ENCODE measurements around the gene TRIM47. TPM values are rescaled to one million over a fixed set of nuclear protein-coding genes. Genes with fewer than 3 reads are reported as not detected.
A peak's percentile ranks its signal among the peaks of the same experiment; 100 is the strongest.

The TRIM47 gene
- total and polyA plus RNA-seq, 7 donors = 8.4 to 17.1 (median 10.9) TPM

DNA sequence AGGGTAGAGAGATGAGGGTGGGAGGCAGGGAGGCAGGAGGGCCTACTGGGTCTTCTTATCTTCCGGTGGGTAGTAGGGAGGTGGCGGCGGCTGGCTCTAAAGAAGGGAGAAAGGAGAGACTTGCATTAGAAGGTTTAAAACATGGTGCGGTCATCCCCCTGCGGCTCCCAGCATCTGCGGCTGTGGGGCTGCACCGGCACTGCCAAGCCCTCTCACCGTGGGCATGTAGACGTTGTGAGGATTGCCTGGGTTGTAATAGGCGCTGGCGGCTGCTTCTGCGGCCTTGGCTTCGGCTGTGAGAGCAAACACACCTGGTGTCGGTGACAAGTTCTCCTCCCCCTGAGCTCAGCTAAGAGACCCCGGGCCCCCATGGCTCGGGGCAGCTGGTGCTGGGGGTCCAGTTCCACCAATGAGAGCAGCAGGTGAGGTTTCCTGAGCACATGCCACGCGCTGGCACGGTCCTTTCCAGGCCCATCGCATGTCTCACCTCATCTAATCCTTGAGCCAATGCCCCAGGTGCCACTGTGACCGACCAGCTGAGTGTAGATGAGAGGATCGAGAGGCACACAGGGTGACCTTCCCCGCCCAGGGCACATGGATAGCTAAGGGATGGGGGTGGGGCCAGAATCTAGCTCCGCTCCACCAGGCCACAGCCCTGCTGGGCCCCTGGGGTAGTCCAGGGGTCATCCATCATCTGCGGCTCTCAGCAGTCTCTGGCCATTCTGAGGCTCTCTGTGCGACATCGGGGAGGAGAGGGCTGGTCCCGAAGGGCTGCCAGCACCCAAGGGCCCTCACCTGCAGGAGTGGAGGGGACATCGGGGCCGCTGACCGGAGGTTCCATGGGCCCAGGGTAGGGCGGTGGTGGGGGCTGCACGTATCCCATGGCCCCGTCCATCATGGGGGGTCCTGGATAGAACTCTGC lies 31.4 kb downstream of the TRIM47 start:
- Histone ChIP-seq H3K27me3 (ENCODE audit: insufficient read depth in 3 of 3, low read length in 2 of 3) (no peaks in the 10 kb centered on the region), H3K4me1 (peaks cover 58% of the 10 kb centered on the region), H3K9me3 (no peaks in the 10 kb centered on the region), H3K4me3 (no peak overlapping the region), H3K27ac (peak overlapping the region; percentile 95), H3K36me3 (ENCODE audit: insufficient read depth in 1 of 2, low read depth in 1 of 2) (peaks cover 15 to 61% of the 10 kb centered on the region in 2 donors)
- TF ChIP-seq, protein P1, sequence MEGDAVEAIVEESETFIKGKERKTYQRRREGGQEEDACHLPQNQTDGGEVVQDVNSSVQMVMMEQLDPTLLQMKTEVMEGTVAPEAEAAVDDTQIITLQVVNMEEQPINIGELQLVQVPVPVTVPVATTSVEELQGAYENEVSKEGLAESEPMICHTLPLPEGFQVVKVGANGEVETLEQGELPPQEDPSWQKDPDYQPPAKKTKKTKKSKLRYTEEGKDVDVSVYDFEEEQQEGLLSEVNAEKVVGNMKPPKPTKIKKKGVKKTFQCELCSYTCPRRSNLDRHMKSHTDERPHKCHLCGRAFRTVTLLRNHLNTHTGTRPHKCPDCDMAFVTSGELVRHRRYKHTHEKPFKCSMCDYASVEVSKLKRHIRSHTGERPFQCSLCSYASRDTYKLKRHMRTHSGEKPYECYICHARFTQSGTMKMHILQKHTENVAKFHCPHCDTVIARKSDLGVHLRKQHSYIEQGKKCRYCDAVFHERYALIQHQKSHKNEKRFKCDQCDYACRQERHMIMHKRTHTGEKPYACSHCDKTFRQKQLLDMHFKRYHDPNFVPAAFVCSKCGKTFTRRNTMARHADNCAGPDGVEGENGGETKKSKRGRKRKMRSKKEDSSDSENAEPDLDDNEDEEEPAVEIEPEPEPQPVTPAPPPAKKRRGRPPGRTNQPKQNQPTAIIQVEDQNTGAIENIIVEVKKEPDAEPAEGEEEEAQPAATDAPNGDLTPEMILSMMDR (IDR thresholded peaks at IDR 0.05) = no peak
- DNase-seq (no peak), ATAC-seq (no peak)
- WGBS, 3 donors = 84% methylated on average over 33 to 34 of the region's 34 CpGs
- intact Hi-C loops (cut with DNase I) = loop anchor here (5.0 kb wide), 2 partner anchors 60 to 70 kb away; a partner anchor contains a TSS

DNA sequence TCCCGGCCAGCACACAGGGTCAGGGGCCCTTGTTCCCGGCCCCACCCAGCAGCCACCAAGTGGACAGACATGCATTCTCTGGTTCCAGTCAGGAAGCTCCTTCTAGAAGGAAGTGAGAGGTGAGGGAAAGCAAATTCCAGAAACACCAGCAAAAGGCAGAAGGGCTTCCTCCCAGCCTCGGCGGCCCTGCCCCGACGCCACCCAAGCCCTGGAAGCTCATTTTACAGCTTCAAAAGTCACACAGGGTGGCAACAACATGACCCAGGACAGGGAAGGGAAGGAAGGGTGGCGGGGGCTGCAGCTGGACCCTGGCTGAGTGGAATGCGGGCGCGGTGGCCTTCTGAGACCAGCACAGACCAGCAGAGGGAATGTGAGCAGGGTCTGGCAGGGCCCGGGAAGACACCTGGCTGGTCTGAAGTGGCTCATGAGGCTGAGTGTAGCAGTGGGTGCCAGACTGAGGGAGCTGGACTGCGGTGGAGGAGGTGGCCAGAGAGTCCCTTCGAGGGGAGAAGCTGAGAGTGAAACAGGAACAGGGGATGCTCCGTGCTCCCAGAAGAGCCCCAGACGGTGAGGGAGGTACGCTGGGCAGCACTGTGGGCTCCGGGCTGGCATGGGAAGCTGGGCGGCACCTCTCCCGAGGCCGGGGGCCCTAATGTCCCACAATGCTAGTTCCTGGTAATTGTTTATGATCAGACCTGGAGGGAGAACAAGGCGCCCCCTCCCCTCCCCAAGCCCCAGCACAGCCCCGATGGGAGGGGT lies 32.3 kb downstream of the TRIM47 start:
- H3K36me3 ChIP-seq (ENCODE audit: insufficient read depth in 1 of 2, low read depth in 1 of 2) = peaks cover 15 to 55% of the 10 kb centered on the region in 2 donors
- H3K27ac ChIP-seq = peak overlapping the region; percentile 95
- H3K4me1 ChIP-seq = peaks cover 51% of the 10 kb centered on the region
- ATAC-seq (no peak), DNase-seq (no peak)
- TF ChIP-seq, protein P1 (IDR thresholded peaks at IDR 0.05) = no peak
- no peak overlapping the region for H3K4me3 ChIP-seq
- no peaks in the 10 kb centered on the region for H3K27me3 ChIP-seq (ENCODE audit: insufficient read depth in 3 of 3, low read length in 2 of 3)
- H3K9me3 ChIP-seq = no peaks in the 10 kb centered on the region
- intact Hi-C loops (cut with DNase I) = loop anchor here (5.0 kb wide), 2 partner anchors 59 to 69 kb away; a partner anchor contains a TSS
- 60 to 67% (median 62%) methylated on average over 21 to 22 of the region's 22 CpGs for WGBS, 3 donors

DNA sequence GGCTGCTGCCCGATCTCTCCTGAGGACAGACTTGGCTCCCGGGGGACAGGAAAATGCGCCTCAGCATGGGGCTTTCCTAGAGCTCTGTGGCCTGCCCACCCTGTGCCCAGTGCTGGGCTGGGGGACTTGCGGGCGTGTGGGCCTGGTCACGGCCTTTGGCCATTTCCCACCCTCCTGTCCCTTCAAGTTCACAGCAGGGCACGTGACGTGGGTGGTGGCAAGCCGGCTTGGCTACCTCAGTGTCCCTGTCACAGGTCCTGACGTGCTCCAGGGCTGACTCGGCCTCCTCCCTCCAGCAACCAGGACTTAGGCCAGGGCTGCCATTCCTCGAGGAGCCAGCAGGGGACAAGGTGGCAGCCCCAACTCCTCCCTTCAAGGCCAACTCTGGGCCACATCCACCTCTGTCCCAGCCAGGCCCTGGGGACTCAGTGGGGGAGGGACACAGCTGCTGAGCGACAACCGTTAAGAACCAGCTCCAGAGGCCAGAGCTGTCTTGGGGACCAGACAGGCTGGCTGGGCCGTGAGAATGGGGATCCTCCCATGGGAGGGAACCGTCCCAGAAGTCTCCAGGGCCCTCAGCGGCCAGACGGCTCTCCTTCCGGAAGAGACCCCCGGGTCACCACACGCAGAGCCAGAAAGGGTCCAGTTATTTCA lies 33.2 kb downstream of the TRIM47 start:
- Histone ChIP-seq H3K9me3 (no peaks in the 10 kb centered on the region), H3K27ac (peak overlapping the region; percentile 95), H3K4me1 (peaks cover 42% of the 10 kb centered on the region), H3K27me3 (ENCODE audit: insufficient read depth in 3 of 3, low read length in 2 of 3) (no peaks in the 10 kb centered on the region), H3K36me3 (ENCODE audit: insufficient read depth in 1 of 2, low read depth in 1 of 2) (peaks cover 15 to 54% of the 10 kb centered on the region in 2 donors), H3K4me3 (peak overlapping the region; percentile 19)
- DNase-seq (peak; percentile 91 to 97), ATAC-seq (peak; percentile 88 to 91 (median 89))
- TF ChIP-seq, protein P1 (IDR thresholded peaks at IDR 0.05) = peak; percentile 90
- intact Hi-C loops (cut with DNase I) = loop anchor here (5.0 kb wide), 2 partner anchors 58 to 68 kb away; a partner anchor contains a TSS
- WGBS, 3 donors = 6 to 20% (median 8%) methylated on average over 21 of the region's 21 CpGs

DNA sequence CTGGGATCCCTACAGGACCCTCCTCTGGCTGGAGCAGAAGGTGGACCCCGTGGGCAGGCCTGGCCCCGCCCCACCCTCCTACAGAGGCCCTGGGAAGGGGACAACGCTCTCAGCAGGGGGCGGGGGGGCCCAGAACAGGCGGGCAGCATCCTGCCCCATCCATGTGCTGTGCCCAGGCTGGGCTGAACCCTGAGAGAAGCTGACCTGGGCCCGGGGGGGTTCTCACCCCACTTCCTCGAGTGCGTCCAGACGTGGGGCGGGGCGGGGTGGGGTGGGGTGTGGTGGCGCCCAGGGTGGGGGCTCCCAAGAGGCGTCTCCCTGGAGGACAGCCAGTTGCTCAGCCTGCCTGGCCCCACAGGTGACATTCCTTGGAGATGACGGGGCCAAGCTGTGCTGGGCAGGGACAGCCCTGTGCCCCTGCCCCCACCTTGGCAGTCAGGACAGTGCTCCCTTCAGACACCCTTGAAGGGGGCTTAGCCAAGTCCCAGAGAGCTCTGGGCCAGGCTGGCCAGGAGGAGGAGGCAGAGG lies 33.8 kb downstream of the TRIM47 start:
- ATAC-seq = peak; percentile 61 to 71 (median 68)
- Histone ChIP-seq H3K9me3 (no peaks in the 10 kb centered on the region), H3K36me3 (ENCODE audit: insufficient read depth in 1 of 2, low read depth in 1 of 2) (peaks cover 15 to 54% of the 10 kb centered on the region in 2 donors), H3K27ac (peak overlapping the region; percentile 95), H3K4me3 (peak overlapping the region; percentile 34), H3K4me1 (peaks cover 38% of the 10 kb centered on the region), H3K27me3 (ENCODE audit: insufficient read depth in 3 of 3, low read length in 2 of 3) (no peaks in the 10 kb centered on the region)
- intact Hi-C loops (cut with DNase I) = loop anchor here (5.0 kb wide), 2 partner anchors 57 to 67 kb away; a partner anchor contains a TSS
- TF ChIP-seq, protein P1 (IDR thresholded peaks at IDR 0.05) = no peak
- DNase-seq = peak in 1 of 2 donors; percentile 73
- WGBS, 3 donors = 31 to 54% (median 46%) methylated on average over 9 to 14 of the region's 14 CpGs
